PC-3 (cell line): ENCODE measurements around the gene FAM181B.

Experiments
- CTCF ChIP-seq: fragments of 300-600 bp; sonication (generic); conservative IDR thresholded peaks from 2 replicates; pipeline ENCODE4 v1.5.1; 2017; ENCODE audit warnings: antibody characterized with exemption, low read depth, mild to moderate bottlenecking, low read length
- EZH2 ChIP-seq: fragments of 300-600 bp; sonication (generic); IDR thresholded peaks from one replicate; pipeline ENCODE4 v1.6.1; 2017; ENCODE audit warnings: antibody characterized with exemption, mild to moderate bottlenecking, low read length; ENCODE audit not compliant: unreplicated experiment

GRCh38 chr11:82767123-82767522 is 33.5 kb upstream of the FAM181B start:
- TF ChIP-seq CTCF = no peak
- no peak for TF ChIP-seq EZH2
